PC-3 (cell line): Measurements from ENCODE around the gene CST2. TPM values are rescaled to one million over a fixed set of nuclear protein-coding genes. Genes with fewer than 3 reads are reported as not detected.
A peak's percentile ranks its signal among the peaks of the same experiment; 100 is the strongest.

Experiments
- ATAC-seq: fragments of 200-7000 bp; cut with Tn5 transposase; 2 replicates; pipeline ENCODE4 v1.9.1; 2020; ENCODE audit warnings: mild to moderate bottlenecking, moderate library complexity
- BruUV-seq: library from RNA; stranded (reverse); fragments of 400-500 nt; replicated peaks from 2 replicates; lab custom pipeline; 2021; lab: Mats Ljungman, UMichigan
- CTCF ChIA-PET: fragments of 300-600 bp; sonication (Branson Sonifier 250); formaldehyde crosslinking; loops from one replicate; lab custom pipeline; 2022; ENCODE audit warnings: antibody characterized with exemption; lab: Charles Lee
- POLR2A ChIA-PET: fragments of 300-600 bp; sonication (Branson Sonifier 250); formaldehyde crosslinking; loops from one replicate; lab custom pipeline; 2022; ENCODE audit warnings: antibody characterized with exemption; ENCODE audit not compliant: unreplicated experiment; lab: Charles Lee
- DNase-seq: peaks from one replicate; pipeline ENCODE4 v3.0.0-alpha.2; 2015
- H2AFZ ChIP-seq: fragments of 300-600 bp; sonication (generic); 2 replicates; pipeline ENCODE4 v1.6.0; 2016; ENCODE audit warnings: antibody characterized with exemption, low read length
- H3F3A ChIP-seq: fragments of 300-600 bp; sonication (generic); one replicate; pipeline ENCODE4 v1.6.0; 2017; ENCODE audit warnings: antibody characterized with exemption, low read length, control low read depth, mild to moderate bottlenecking; ENCODE audit not compliant: unreplicated experiment
- H3K27ac ChIP-seq: fragments of 300-600 bp; sonication (generic); 2 replicates; pipeline ENCODE4 v1.5.1; 2016; ENCODE audit warnings: mild to moderate bottlenecking, low read length
- H3K27me3 ChIP-seq: fragments of 300-600 bp; sonication (generic); 2 replicates; pipeline ENCODE4 v1.6.1; 2016; ENCODE audit warnings: low read length, mixed read lengths
- H3K36me3 ChIP-seq: fragments of 300-600 bp; sonication (generic); 2 replicates; pipeline ENCODE4 v1.6.1; 2016; ENCODE audit warnings: low read depth, mixed run types, low read length, mixed read lengths
- H3K4me1 ChIP-seq: fragments of 300-600 bp; sonication (generic); 2 replicates; pipeline ENCODE4 v1.5.1; 2016; ENCODE audit warnings: low read length; ENCODE audit not compliant: insufficient read depth
- H3K4me2 ChIP-seq: fragments of 300-600 bp; sonication (generic); 2 replicates; pipeline ENCODE4 v1.6.0; 2016; ENCODE audit warnings: low read length
- H3K4me3 ChIP-seq: fragments of 300-600 bp; sonication (generic); 2 replicates; pipeline ENCODE4 v1.5.1; 2016; ENCODE audit warnings: mild to moderate bottlenecking, low read length, mixed read lengths
- H3K79me2 ChIP-seq: fragments of 300-600 bp; sonication (generic); 2 replicates; pipeline ENCODE4 v1.6.1; 2017; ENCODE audit warnings: low read length, mixed read lengths
- H3K9ac ChIP-seq: fragments of 300-600 bp; sonication (generic); 2 replicates; pipeline ENCODE4 v1.6.0; 2016; ENCODE audit warnings: mild to moderate bottlenecking, low read length
- H3K9me2 ChIP-seq: fragments of 300-600 bp; sonication (generic); replicated peaks from 2 replicates; pipeline ENCODE4 v1.6.1; 2016; ENCODE audit warnings: mixed run types, low read length, mixed read lengths
- H3K9me3 ChIP-seq: fragments of 300-600 bp; sonication (generic); 2 replicates; pipeline ENCODE4 v1.6.1; 2016; ENCODE audit warnings: low read length, mixed read lengths
- H4K20me1 ChIP-seq: fragments of 300-600 bp; sonication (generic); 2 replicates; pipeline ENCODE4 v1.6.1; 2016; ENCODE audit warnings: low read length, mixed read lengths
- EZH2 ChIP-seq: fragments of 300-600 bp; sonication (generic); IDR thresholded peaks from one replicate; pipeline ENCODE4 v1.6.1; 2017; ENCODE audit warnings: antibody characterized with exemption, mild to moderate bottlenecking, low read length; ENCODE audit not compliant: unreplicated experiment
- EZH2phosphoT487 ChIP-seq: fragments of 300-600 bp; sonication (generic); IDR thresholded peaks from 2 replicates; pipeline ENCODE4 v1.6.1; 2018; ENCODE audit warnings: mild to moderate bottlenecking, antibody characterized with exemption, low read length, borderline replicate concordance
- intact Hi-C: fragments of 100-400 bp; cut with micrococcal nuclease; formaldehyde crosslinking; loops from 2 replicates; pipeline ENCODE4 v1.9.0; 2023
- total RNA-seq: library from RNA; depleted of rRNA; stranded (reverse); fragments of >200 nt; gene quantifications from 2 replicates; pipeline ENCODE4 v1.2.3, GENCODE V29; 2014
- TF ChIP-seq, protein P1 (sequence below): fragments of 300-600 bp; sonication (generic); conservative IDR thresholded peaks from 2 replicates; pipeline ENCODE4 v1.5.1; 2017; ENCODE audit warnings: antibody characterized with exemption, low read depth, mild to moderate bottlenecking, low read length

The CST2 gene
- total RNA-seq, 1 experiment from 2014 or later, result not detected

- H3K27ac ChIP-seq, result no peak overlapping the region
- intact Hi-C loops, result no loop called here
- DNase-seq, result peak; percentile 61
- peaks cover 20% of the 10 kb centered on the region; the same call in 1 of the 2 replicates for H3K27me3 ChIP-seq
- H3K9ac ChIP-seq, result no peak overlapping the region
- H3K4me1 ChIP-seq, result no peaks in the 10 kb centered on the region
- no peak overlapping the region for H3K4me3 ChIP-seq
- H3K36me3 ChIP-seq, result no peaks in the 10 kb centered on the region
- H4K20me1 ChIP-seq, result no peaks in the 10 kb centered on the region
- ATAC-seq, result no peak
- H3K9me2 ChIP-seq, result no peaks in the 10 kb centered on the region
- no TSS peak for BruUV-seq
- no peaks in the 10 kb centered on the region for H3K9me3 ChIP-seq
- ChIA-PET CTCF (no interaction called here), POLR2A (no interaction called here)
- H2AFZ ChIP-seq, result no peak overlapping the region
- H3F3A ChIP-seq, result no peaks in the 10 kb centered on the region
- H3K79me2 ChIP-seq, result no peaks in the 10 kb centered on the region
- TF ChIP-seq EZH2, result no peak
- TF ChIP-seq, protein P1, sequence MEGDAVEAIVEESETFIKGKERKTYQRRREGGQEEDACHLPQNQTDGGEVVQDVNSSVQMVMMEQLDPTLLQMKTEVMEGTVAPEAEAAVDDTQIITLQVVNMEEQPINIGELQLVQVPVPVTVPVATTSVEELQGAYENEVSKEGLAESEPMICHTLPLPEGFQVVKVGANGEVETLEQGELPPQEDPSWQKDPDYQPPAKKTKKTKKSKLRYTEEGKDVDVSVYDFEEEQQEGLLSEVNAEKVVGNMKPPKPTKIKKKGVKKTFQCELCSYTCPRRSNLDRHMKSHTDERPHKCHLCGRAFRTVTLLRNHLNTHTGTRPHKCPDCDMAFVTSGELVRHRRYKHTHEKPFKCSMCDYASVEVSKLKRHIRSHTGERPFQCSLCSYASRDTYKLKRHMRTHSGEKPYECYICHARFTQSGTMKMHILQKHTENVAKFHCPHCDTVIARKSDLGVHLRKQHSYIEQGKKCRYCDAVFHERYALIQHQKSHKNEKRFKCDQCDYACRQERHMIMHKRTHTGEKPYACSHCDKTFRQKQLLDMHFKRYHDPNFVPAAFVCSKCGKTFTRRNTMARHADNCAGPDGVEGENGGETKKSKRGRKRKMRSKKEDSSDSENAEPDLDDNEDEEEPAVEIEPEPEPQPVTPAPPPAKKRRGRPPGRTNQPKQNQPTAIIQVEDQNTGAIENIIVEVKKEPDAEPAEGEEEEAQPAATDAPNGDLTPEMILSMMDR, result no peak
- no peak for TF ChIP-seq EZH2phosphoT487
- H3K4me2 ChIP-seq, result no peak overlapping the region
Observed at GRCh38 chr20:23856736-23857135, 30.2 kb upstream of the CST2 start.

GRCh38 chr20:23856226-23856625 is 29.7 kb upstream of the CST2 start:
- H3K9me3 ChIP-seq, result no peaks in the 10 kb centered on the region
- no peak overlapping the region for H3K4me2 ChIP-seq
- H3K27ac ChIP-seq, result no peak overlapping the region
- DNase-seq, result no peak
- no peaks in the 10 kb centered on the region for H3F3A ChIP-seq
- H3K79me2 ChIP-seq, result no peaks in the 10 kb centered on the region
- no peak overlapping the region for H3K4me3 ChIP-seq
- no peaks in the 10 kb centered on the region for H4K20me1 ChIP-seq
- H3K9ac ChIP-seq, result no peak overlapping the region
- no peak for TF ChIP-seq EZH2phosphoT487
- TF ChIP-seq, protein P1, result no peak
- no peak for TF ChIP-seq EZH2
- peaks cover 25% of the 10 kb centered on the region; the same call in 1 of the 2 replicates for H3K27me3 ChIP-seq
- ATAC-seq, result no peak
- intact Hi-C loops, result no loop called here
- H3K36me3 ChIP-seq, result no peaks in the 10 kb centered on the region
- ChIA-PET CTCF (no interaction called here), POLR2A (no interaction called here)
- no peak overlapping the region for H2AFZ ChIP-seq
- H3K9me2 ChIP-seq, result no peaks in the 10 kb centered on the region
- BruUV-seq, result no TSS peak
- no peaks in the 10 kb centered on the region for H3K4me1 ChIP-seq

DNA sequence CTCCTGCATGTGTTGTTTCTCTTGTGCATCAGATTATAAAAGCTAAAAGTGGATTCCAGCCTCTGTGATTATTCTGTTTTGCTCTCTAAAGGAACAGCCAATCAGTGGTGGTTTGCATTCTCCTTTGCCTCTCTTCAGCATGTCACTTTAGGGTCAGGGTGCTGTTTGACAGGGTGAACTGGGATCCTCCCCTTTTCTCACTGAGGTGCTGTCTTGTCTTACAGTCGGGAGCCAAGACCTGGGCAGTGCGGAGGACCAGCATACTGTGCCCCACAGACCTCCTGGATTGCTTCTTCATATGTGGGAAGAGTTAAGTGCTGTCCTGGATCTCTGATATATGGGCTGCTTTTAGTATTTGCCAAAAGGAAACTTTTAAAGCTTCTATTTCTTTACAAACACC is 15.2 kb upstream of the CST2 start:
- no peak for ATAC-seq
- ChIA-PET POLR2A (no interaction called here), CTCF (no interaction called here)
- Histone ChIP-seq H3K27ac (no peak overlapping the region), H3F3A (no peaks in the 10 kb centered on the region), H3K4me1 (no peaks in the 10 kb centered on the region), H3K79me2 (no peaks in the 10 kb centered on the region), H3K9me2 (no peaks in the 10 kb centered on the region), H3K9ac (no peak overlapping the region), H3K4me2 (no peak overlapping the region), H3K9me3 (no peaks in the 10 kb centered on the region), H3K36me3 (no peaks in the 10 kb centered on the region), H3K4me3 (no peak overlapping the region), H2AFZ (no peak overlapping the region), H3K27me3 (peaks cover 41% of the 10 kb centered on the region), H4K20me1 (no peaks in the 10 kb centered on the region)
- BruUV-seq, result no TSS peak
- no peak for DNase-seq
- intact Hi-C loops, result no loop called here
- TF ChIP-seq EZH2 (no peak), EZH2phosphoT487 (no peak)
- TF ChIP-seq, protein P1, result no peak
